Astrocyte (in vitro differentiated cells and primary cell): ENCODE measurements around the gene AP2M1.

Experiments
- CTCF ChIP-seq: IDR thresholded peaks from 2 replicates; pipeline ENCODE4 v1.5.1; 2011; ENCODE audit warnings: low read depth, mild to moderate bottlenecking, inconsistent platforms, low read length, moderate library complexity; ENCODE audit not compliant: insufficient read depth
- EZH2 ChIP-seq: IDR thresholded peaks from 2 replicates; pipeline ENCODE4 v1.6.1; 2012; ENCODE audit warnings: mild to moderate bottlenecking, low read length, inconsistent platforms; ENCODE audit not compliant: insufficient read depth

- TF ChIP-seq CTCF (no peak), EZH2 (no peak)
Measured at GRCh38 chr3:184140436-184140835, 34.2 kb upstream of the AP2M1 start.
